C1 segment of cervical spinal cord (tissue), 14 donors: ENCODE results near the gene MEG3.

ENCODE experiments used
- DNase-seq, 14 donors: peaks; one replicate each; lab custom pipeline; 2025; lab: John Stamatoyannopoulos, UW

MEG3 gene

DNA sequence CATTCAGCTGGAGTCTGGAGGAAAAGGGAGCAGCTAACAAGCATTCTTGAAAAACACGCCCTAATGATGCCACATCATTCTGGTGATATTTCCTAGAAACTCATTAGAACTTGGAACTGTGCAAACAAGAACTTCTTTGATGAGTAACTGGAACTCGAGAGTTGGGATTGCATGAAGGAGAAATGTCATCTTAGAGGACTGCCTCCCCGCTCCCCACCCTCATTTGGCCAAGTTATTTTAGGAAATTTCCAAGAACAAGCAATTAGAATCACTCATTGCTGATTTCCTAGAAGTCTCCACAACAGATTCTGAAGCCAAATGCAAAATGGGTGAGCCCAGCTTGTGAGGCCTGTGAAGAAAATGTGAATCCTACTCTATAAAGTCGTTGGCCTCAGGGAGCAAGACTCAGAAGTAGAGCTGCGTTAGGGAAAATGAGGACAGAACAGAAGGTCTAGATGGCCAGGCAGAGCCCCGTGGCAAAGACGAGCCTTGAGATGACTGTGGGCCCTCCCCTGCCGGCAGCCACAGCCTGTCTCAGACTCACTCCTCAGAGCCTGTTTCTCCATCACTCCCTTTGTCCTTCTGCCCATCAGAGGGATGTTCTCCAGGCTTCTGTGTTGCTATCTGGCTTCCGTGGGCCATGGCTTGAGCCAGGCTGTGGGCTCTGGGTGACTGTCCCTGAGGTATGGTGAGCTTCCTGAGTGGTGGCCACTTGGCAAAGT lies 39.2 kb downstream of the MEG3 start:
- DNase-seq: no peak

DNA sequence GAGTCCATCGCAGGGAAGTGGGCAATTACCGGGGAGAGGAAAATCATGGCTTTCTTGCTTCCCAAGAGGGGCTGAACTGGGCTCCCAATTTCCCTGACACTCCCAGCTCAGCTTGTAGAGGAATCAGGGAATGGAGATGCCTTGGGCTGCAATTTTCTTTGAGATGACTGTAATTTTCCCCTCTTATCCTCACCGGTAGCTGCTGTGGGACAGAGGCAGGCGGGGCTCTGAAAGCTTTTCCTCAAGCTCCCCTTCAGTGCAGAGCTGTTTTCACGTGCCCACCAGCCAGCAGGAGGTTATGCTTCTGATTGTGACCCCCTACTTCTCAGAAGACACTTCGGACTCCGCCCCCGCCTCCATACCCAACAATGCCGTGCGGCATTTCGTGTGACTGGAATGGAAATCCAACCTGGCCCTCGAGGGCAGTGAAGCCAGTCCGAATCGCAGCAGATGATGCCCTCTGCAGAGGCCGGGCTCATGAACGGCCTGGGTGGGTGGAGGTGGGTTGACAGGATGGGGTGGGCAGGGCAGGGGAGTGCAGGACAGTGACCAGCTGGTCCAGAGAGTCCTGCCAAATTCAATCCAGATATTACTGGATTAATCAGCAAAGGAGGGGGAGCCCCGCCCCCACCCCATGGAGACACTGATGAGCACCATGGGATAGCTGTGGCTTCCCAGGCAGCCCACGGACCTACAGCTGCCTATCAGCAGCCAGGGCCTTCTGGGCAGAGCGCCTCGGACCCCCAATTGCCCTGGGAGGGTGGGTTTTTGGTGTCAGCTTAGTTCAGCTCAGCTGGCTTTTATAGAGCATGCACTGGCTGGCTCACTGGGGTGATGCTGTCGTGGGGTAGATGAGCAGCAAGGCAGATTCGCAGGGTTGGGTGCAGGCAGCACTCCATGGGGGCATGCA lies 40.0 kb downstream of the MEG3 start:
- DNase-seq: no peak

GRCh38 chr14:100866666-100867630 lies 41.0 kb downstream of the MEG3 start:
- DNase-seq: no peak

- no peak for DNase-seq
Observed at GRCh38 chr14:100867631-100868315, 41.9 kb downstream of the MEG3 start.

DNA sequence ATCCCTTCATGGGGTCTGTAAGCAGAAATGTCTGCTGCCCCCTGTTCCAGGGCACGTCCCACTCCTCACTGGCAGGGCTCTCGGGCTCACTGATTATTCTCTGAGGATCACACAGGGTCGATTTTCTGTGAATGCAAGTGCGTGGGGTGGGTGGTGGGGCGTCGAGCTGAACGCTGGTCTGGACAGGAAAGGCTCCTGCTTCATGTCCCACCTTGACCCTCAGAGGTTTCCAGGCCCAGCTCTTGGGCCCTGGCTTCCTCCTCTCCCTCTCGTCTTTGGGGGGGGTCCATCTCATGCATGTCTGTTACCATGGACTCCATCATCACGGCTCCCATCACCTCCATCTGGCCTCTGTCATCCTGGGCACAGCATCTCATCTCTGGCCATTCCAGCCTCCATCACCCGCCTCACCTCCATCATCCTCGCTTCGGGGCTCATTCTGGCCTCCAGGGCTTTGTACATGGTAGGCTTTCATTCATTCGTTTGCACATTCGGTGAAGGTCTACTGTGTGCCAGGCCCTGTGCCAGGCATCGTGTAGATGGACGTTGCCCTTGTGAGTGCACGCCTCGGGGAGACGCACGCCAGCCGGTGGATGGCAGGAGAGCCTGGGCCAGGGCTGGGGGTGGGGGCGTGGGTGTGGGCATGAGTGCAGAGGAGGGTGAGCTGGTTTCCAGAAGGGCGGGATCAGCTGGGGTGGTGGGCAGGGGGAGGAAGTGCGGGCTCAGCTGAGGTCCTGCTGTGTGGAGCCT lies 42.9 kb downstream of the MEG3 start:
- DNase-seq: no peak

GRCh38 chr14:100871234-100872186 lies 45.6 kb downstream of the MEG3 start:
- peak in 1 of 14 donors; percentile 12 for DNase-seq

GRCh38 chr14:100872259-100873095 lies 46.6 kb downstream of the MEG3 start:
- DNase-seq: no peak

DNA sequence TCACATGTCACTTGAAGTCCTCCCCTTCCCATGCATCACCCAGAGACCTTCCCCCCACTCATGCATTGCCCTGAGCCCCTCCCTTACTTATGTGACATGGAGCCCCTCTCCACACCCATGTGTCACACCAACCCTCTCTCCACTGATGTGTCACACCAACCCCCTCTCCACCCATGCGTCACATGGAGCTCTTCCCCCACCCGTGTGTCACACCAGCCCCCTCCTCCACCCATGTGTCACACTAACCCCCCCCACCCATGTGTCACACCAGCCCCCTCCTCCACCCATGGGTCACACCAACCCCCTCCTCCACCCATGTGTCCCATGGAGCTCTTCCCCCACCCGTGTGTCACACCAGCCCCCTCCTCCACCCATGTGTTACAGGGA lies 47.2 kb downstream of the MEG3 start:
- no peak for DNase-seq

DNA sequence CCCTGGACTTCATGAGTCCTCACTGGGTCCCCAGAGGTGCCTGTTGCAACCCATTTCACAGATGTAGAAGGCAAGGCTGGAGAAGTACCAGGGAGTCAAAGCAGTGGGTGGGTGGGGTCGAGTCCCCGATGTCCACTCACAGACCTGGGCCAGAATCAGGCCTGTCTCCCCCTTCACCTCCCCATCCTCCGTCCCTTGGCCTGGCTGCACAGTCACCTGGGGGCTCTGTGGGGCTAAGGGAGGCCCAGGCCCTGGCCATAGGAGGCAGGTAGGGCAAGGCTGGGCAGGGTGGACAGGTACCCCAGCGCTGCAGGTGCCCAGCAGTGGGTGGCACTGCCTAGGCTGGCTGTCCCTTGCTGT lies 48.1 kb downstream of the MEG3 start:
- DNase-seq: no peak

- DNase-seq: no peak
Observed at GRCh38 chr14:100874411-100875091, 48.6 kb downstream of the MEG3 start.

DNA sequence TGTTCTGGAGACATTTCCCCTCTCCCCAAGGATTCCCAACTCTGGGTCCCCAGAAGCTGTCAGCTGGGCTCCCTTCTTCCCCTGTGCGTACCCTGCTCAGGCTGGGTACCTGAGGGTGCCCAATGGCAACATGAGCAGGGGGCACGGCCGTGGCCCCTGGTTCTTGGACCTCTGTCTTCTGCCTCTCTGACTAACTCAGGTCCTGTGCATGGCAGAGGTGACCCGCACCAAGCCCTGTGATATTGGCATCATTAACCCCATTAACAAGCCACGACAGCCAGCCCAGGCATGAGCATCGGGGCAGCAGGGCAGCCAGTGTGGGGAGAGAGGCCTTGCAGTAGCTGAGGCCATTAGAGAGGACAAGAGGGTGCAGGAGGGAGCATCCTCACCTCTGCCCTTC lies 49.2 kb downstream of the MEG3 start:
- no peak for DNase-seq

DNA sequence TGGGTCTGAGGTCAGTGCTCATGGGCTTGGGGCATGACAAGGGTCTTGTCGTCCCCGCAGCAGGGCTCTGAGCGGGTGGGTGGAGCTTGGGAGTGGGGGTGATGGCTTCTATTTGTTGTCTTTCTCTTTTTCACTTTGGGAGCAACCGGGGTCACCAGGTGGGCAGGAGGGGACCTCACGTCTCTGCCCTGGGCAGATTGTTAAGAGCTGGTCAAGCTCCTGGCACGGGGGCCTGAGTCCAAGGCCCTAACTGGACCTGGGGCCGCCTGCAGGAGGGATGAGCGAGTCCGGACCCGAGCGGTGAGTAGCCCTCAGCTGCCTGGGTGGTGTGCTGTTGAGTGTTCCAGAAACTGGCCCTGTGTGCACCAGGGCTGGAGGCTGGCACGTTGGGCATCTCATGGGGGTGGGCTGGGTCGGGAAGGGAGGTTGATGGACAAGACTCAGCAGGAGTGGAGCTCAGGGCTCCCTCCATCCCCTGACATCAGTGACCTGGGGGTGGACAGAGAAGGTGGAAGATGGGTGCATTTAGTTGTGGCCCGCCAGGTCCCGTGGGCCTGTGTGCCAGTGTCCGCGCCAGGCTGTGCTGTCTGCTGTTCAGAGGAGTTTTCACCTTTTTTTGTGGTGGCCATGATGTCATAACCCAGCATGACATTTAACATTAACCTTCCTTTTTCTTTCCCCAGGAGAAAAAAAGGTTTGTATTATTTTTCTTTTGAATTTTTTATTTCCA lies 50.1 kb downstream of the MEG3 start:
- no peak for DNase-seq

DNA sequence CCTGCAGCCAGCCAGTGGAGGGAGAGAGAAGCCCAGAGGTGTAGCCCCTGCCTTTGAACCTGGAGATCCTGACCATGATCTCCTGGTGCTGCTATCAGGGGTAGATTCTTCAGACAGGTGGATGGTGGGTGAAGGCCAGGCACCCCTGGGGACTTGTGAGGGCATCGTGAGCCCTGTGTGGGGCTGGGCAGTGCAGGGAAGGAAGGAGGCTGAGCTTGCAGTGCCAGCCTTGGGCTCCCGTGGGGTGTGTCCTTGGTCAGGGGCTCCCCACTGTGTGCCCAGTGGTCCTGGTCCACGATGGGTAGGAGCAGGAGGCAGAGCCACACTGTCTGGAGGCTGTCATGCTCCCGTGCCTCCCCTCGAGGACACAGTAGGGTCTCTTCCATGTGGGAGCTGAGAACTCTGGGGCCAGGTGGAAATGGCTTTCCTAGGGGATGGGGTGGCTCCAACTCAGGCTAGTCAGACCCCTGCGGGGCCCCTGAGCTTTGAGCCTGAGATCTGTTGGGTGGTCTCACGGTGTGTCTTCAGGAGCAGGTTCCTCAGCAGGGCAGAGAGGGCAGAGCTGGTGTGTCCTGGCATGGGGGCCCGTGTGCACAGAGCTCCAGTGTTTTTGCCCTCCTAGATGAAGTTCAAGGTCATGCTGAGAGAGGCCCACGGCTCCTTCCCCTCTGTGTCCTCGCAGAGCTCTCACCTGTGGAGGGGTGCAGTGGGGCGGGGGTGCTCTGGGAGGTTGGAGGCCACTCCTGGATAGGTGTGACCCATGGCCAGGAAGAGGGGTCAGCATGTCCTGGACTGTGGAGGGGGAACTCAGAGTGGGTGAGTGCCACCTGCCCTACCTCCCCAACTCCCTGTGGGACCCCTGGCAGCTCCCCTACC lies 52.6 kb downstream of the MEG3 start:
- no peak for DNase-seq

DNA sequence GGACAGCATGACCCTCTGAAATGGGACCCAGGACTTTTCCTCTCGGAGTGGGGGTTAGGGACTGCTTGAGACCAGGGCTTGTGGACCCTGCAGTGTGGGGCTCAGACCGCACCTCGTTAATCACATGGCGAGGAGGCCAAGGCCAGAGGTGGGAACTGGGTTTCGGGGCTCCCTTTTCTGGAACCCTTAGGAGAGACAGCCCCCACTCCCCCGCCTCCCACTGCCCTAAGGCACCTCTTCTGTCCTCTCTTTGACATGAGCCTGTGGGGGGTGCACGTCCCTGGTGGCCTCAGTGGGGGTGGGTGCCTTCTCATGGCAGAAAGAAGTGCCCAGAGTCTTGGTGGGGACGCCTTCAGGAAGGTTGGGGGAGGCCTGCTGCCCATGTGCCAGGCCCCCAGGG lies 53.3 kb downstream of the MEG3 start:
- DNase-seq: no peak

GRCh38 chr14:100879782-100880181 lies 53.9 kb downstream of the MEG3 start:
- no peak for DNase-seq
